SK-N-SH (cell line): Measurements from ENCODE around the gene VPS13A.

Experiments used
- CHD2 ChIP-seq: fragments of 150-350 bp; IDR thresholded peaks from 2 replicates; pipeline ENCODE4 v1.6.1; 2018; ENCODE audit warnings: low read length; ENCODE audit not compliant: partially characterized antibody
- GABPA ChIP-seq: IDR thresholded peaks from 2 replicates; pipeline ENCODE4 v1.4.0; 2012; ENCODE audit warnings: low read depth, mild to moderate bottlenecking
- GATA2 ChIP-seq: sonication (generic); formaldehyde crosslinking; IDR thresholded peaks from 2 replicates; pipeline ENCODE4 v1.5.0; 2020; ENCODE audit warnings: mild to moderate bottlenecking, missing genetic modification reagents
- MEF2A ChIP-seq: IDR thresholded peaks from 2 replicates; pipeline ENCODE4 v1.4.0; 2012; ENCODE audit warnings: low read depth, borderline replicate concordance
- NRF1 ChIP-seq: IDR thresholded peaks from 2 replicates; pipeline ENCODE4 v1.6.1; 2012; ENCODE audit warnings: low read depth, mild to moderate bottlenecking, low read length
- RCOR1 ChIP-seq: fragments of 150-350 bp; IDR thresholded peaks from 2 replicates; pipeline ENCODE4 v1.6.1; 2017; ENCODE audit warnings: antibody characterized with exemption, low read length
- TAF1 ChIP-seq: IDR thresholded peaks from 2 replicates; pipeline ENCODE4 v1.6.1; 2012; ENCODE audit warnings: low read depth, mild to moderate bottlenecking, low read length, moderate library complexity, borderline replicate concordance
- ZBTB33 ChIP-seq: IDR thresholded peaks from 2 replicates; pipeline ENCODE4 v1.4.0; 2012; ENCODE audit warnings: low read depth, borderline replicate concordance
- TF ChIP-seq, protein P1 (sequence below): fragments of 150-350 bp; IDR thresholded peaks from 2 replicates; pipeline ENCODE4 v1.6.1; 2016; ENCODE audit warnings: mild to moderate bottlenecking, low read depth, low read length
- TF ChIP-seq, protein P2 (sequence below): fragments of 200-600 bp; sonication (generic); IDR thresholded peaks from 2 replicates; pipeline ENCODE4 v1.6.1; 2017; ENCODE audit warnings: antibody characterized with exemption, mild to moderate bottlenecking, moderate library complexity

- TF ChIP-seq TAF1 = no peak
- TF ChIP-seq, protein P1, sequence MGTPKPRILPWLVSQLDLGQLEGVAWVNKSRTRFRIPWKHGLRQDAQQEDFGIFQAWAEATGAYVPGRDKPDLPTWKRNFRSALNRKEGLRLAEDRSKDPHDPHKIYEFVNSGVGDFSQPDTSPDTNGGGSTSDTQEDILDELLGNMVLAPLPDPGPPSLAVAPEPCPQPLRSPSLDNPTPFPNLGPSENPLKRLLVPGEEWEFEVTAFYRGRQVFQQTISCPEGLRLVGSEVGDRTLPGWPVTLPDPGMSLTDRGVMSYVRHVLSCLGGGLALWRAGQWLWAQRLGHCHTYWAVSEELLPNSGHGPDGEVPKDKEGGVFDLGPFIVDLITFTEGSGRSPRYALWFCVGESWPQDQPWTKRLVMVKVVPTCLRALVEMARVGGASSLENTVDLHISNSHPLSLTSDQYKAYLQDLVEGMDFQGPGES = no peak
- TF ChIP-seq, protein P2, sequence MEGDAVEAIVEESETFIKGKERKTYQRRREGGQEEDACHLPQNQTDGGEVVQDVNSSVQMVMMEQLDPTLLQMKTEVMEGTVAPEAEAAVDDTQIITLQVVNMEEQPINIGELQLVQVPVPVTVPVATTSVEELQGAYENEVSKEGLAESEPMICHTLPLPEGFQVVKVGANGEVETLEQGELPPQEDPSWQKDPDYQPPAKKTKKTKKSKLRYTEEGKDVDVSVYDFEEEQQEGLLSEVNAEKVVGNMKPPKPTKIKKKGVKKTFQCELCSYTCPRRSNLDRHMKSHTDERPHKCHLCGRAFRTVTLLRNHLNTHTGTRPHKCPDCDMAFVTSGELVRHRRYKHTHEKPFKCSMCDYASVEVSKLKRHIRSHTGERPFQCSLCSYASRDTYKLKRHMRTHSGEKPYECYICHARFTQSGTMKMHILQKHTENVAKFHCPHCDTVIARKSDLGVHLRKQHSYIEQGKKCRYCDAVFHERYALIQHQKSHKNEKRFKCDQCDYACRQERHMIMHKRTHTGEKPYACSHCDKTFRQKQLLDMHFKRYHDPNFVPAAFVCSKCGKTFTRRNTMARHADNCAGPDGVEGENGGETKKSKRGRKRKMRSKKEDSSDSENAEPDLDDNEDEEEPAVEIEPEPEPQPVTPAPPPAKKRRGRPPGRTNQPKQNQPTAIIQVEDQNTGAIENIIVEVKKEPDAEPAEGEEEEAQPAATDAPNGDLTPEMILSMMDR = no peak
- no peak for TF ChIP-seq MEF2A
- TF ChIP-seq ZBTB33 = no peak
- TF ChIP-seq NRF1 = no peak
- TF ChIP-seq RCOR1 = no peak
- TF ChIP-seq CHD2 = no peak
- no peak for TF ChIP-seq GABPA
- TF ChIP-seq GATA2 (CRISPR knock-in tag) = no peak
These were observed 208.9 kb downstream of the VPS13A start for GRCh38 chr9:77386187-77386586.
